ENCODE measurements around the gene ABCC4. TPM values are rescaled to one million over a fixed set of nuclear protein-coding genes. Genes with fewer than 3 reads are reported as not detected.
A peak's percentile ranks its signal among the peaks of the same experiment; 100 is the strongest.

ABCC4 gene
- total and polyA plus RNA-seq, 9 of the 15 experiments (the other 6 are each of a cell fraction or from before 2014, with no cell fraction given), result 9.4 to 46.1 (median 25.4) TPM

DNA sequence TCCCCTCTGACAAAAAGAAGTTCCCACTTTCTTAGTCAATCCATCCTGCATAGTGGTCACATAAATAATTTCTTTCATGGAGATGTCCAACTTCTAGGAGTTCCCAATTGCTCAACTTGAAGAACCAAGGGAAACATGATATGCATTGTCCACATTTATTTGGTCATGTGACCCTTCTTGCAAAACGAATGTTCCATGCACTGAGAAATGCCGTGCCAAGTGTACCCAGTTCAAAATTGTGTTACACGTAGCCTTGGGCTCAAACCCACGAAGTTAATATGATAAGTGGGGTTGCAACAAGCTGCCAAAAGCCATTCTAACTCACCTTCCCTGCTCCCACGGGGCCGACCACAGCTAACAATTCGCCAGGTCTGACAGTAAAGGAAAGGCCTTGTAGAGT lies 113.1 kb downstream of the ABCC4 start:
- no peaks in the 10 kb centered on the region for H3K9me3 ChIP-seq (replicated peaks; ENCODE audit: control insufficient read depth, insufficient read depth, low read depth, low read length)
- WGBS (ENCODE audit: insufficient coverage, low coverage, missing lambda C conversion rate), result 91% methylated on average over 7 of the region's 7 CpGs
- intact Hi-C loops (cut with micrococcal nuclease), result no loop called here
- in situ Hi-C loops (cut with MboI), result loop anchor here (10.0 kb wide), 1 partner anchor 287 kb away; no protein-coding TSS in a partner anchor
- H3K79me2 ChIP-seq (ENCODE audit: control insufficient read depth, insufficient read depth, low read length), result no peaks in the 10 kb centered on the region
- H3K4me1 ChIP-seq (replicated peaks in 1 of 2; ENCODE audit: control insufficient read depth in 2 of 2, insufficient read depth in 2 of 2, low read length in 2 of 2), result 0 out of 5 replicates have a peak, but pooled peaks cover 0 to under 1% of the 10 kb centered on the region in 2 experiments
- BruUV-seq (replicated peaks), result no TSS peak
- DNase-seq (ENCODE audit: extremely low read depth in 1 of 4, low spot score in 3 of 4) (no peak), ATAC-seq (no peak), FAIRE-seq (no peak)
- no peak overlapping the region for H2AFZ ChIP-seq (ENCODE audit: low read depth, low read length)
- ChIA-PET POLR2A (no interaction called here), CTCF (ENCODE audit: low intra/inter-chr PET ratio) (interaction anchor here (6.0 kb wide), 1 partner anchor 216 kb away, joined by 57 read pairs; no protein-coding TSS in a partner anchor)
- no peak overlapping the region for H3K9ac ChIP-seq (ENCODE audit: insufficient read depth in 1 of 2, low read depth in 2 of 2, low read length in 2 of 2)
- no peak overlapping the region for H3K27ac ChIP-seq (ENCODE audit: extremely low read depth, low read depth, low read length)
- no peaks in the 10 kb centered on the region for H3K27me3 ChIP-seq (ENCODE audit: control insufficient read depth in 2 of 2, insufficient read depth in 2 of 2, low read length in 2 of 2)
- no peaks in the 10 kb centered on the region for H4K20me1 ChIP-seq (replicated peaks; ENCODE audit: control insufficient read depth, insufficient read depth, low read length)
- H3K36me3 ChIP-seq (ENCODE audit: control insufficient read depth, insufficient read depth, low read length), result peaks cover 51% of the 10 kb centered on the region
- H3K4me3 ChIP-seq, result no peak overlapping the region
- no peak overlapping the region for H3K4me2 ChIP-seq (ENCODE audit: insufficient read depth, low read length)
- TF ChIP-seq, protein P1, sequence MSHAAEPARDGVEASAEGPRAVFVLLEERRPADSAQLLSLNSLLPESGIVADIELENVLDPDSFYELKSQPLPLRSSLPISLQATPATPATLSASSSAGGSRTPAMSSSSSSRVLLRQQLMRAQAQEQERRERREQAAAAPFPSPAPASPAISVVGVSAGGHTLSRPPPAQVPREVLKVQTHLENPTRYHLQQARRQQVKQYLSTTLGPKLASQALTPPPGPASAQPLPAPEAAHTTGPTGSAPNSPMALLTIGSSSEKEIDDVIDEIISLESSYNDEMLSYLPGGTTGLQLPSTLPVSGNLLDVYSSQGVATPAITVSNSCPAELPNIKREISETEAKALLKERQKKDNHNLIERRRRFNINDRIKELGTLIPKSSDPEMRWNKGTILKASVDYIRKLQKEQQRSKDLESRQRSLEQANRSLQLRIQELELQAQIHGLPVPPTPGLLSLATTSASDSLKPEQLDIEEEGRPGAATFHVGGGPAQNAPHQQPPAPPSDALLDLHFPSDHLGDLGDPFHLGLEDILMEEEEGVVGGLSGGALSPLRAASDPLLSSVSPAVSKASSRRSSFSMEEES (CRISPR knock-in tag; IDR thresholded peaks at IDR 0.05), result peak; percentile 78
- no peak for TF ChIP-seq ZNF444 (CRISPR knock-in tag; IDR thresholded peaks at IDR 0.05)
- H3K9me1 ChIP-seq (ENCODE audit: control insufficient read depth, insufficient read depth, low read length), result no peaks in the 10 kb centered on the region

- WGBS (ENCODE audit: insufficient coverage, low coverage, missing lambda C conversion rate), result 93% methylated on average over 4 of the region's 5 CpGs
- no peak for TF ChIP-seq NONO (IDR thresholded peaks at IDR 0.05; ENCODE audit: low read depth in 2 of 2, low read length in 1 of 2)
- no peak for TF ChIP-seq ZNF668 (CRISPR knock-in tag; IDR thresholded peaks at IDR 0.05)
- TF ChIP-seq ZFP36 (IDR thresholded peaks at IDR 0.05; ENCODE audit: low read depth, low read length, partially characterized antibody), result no peak
These were observed 115.4 kb downstream of the ABCC4 start for GRCh38 chr13:95185851-95186250.

More at GRCh38 chr13:95185851-95186250, 115.4 kb downstream of the ABCC4 start:
- H3K4me1 ChIP-seq (replicated peaks in 1 of 2; ENCODE audit: control insufficient read depth in 2 of 2, insufficient read depth in 2 of 2, low read length in 2 of 2), result no peaks in the 10 kb centered on the region; a peak in 2 of 5 replicates
- intact Hi-C loops (cut with micrococcal nuclease), result no loop called here
- H3K27me3 ChIP-seq (ENCODE audit: control insufficient read depth in 2 of 2, insufficient read depth in 2 of 2, low read length in 2 of 2), result no peaks in the 10 kb centered on the region
- H3K9ac ChIP-seq (ENCODE audit: insufficient read depth in 1 of 2, low read depth in 2 of 2, low read length in 2 of 2), result no peak overlapping the region
- H3K9me1 ChIP-seq (ENCODE audit: control insufficient read depth, insufficient read depth, low read length), result peaks cover 3% of the 10 kb centered on the region
- H3K27ac ChIP-seq (ENCODE audit: extremely low read depth, low read depth, low read length), result no peak overlapping the region
- H3K79me2 ChIP-seq (ENCODE audit: control insufficient read depth, insufficient read depth, low read length), result no peaks in the 10 kb centered on the region
- DNase-seq (ENCODE audit: extremely low read depth in 1 of 4, low spot score in 3 of 4) (no peak), ATAC-seq (no peak), FAIRE-seq (no peak)
- H3K4me2 ChIP-seq (ENCODE audit: insufficient read depth, low read length), result no peak overlapping the region
- BruUV-seq (replicated peaks), result no TSS peak
- H3K9me3 ChIP-seq (replicated peaks; ENCODE audit: control insufficient read depth, insufficient read depth, low read depth, low read length), result no peaks in the 10 kb centered on the region
- no peak overlapping the region for H2AFZ ChIP-seq (ENCODE audit: low read depth, low read length)
- no peaks in the 10 kb centered on the region for H4K20me1 ChIP-seq (replicated peaks; ENCODE audit: control insufficient read depth, insufficient read depth, low read length)
- H3K36me3 ChIP-seq (ENCODE audit: control insufficient read depth, insufficient read depth, low read length), result peaks cover 41% of the 10 kb centered on the region
- POLR2A ChIA-PET, result no interaction called here
- in situ Hi-C loops (cut with MboI), result loop anchor here (10.0 kb wide), 1 partner anchor 289 kb away; no protein-coding TSS in a partner anchor
- CTCF ChIA-PET (ENCODE audit: low intra/inter-chr PET ratio), result no interaction called here
- H3K4me3 ChIP-seq, result no peak overlapping the region

Data from K562 (cell line).